Upper lobe of left lung (tissue), 4 donors: Measurements from ENCODE around the gene ZBTB12.

ENCODE experiments used
- EP300 ChIP-seq, 4 donors: sonication (generic); formaldehyde crosslinking; IDR thresholded peaks; one replicate each; pipeline ENCODE4 v1.5.1; 2017; ENCODE audit warnings: antibody characterized with exemption in 4 of 4, control low read depth in 2 of 4
- POLR2A ChIP-seq, 4 donors: fragments of 450-650 bp; IDR thresholded peaks; one replicate each; pipeline ENCODE4 v1.5.1; 2016 to 2017; ENCODE audit warnings: antibody characterized with exemption in 4 of 4, mild to moderate bottlenecking in 2 of 4
- POLR2AphosphoS5 ChIP-seq, 2 donors: sonication (generic); formaldehyde crosslinking; IDR thresholded peaks; one replicate each; pipeline ENCODE4 v1.5.1; 2017; ENCODE audit warnings: antibody characterized with exemption in 2 of 2
- TF ChIP-seq, protein P1 (sequence below), 6 experiments: fragments of 450-650 bp in 4 of 6; fragments of 200-600 bp in 2 of 6; sonication (generic) in 2 of 6; IDR thresholded peaks; one replicate each; pipeline ENCODE4 v1.5.1; 2016 to 2019; ENCODE audit warnings: antibody characterized with exemption in 6 of 6

DNA sequence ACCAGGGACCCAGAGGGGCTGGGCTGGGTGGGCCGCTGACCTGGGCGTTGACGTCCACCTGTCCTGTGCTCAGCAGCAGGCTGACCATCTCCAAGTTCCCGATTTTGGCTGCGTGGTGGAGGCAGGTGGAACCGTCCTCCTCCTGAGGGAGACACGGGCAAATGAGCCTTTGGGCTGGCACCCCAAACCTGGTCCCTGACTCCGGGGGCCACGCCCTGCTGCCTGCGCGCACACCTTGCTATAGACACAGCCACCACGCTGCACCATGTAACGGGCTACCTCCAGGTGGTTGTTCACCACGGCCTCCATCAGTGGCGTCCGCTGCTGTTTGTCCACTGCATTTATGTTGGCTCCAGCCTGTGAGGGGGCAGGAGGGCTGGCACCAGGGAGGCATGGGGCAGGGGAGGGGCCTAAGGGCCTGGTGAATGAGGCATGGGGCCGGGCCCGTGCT lies 15.3 kb downstream of the ZBTB12 start:
- TF ChIP-seq, protein P1, sequence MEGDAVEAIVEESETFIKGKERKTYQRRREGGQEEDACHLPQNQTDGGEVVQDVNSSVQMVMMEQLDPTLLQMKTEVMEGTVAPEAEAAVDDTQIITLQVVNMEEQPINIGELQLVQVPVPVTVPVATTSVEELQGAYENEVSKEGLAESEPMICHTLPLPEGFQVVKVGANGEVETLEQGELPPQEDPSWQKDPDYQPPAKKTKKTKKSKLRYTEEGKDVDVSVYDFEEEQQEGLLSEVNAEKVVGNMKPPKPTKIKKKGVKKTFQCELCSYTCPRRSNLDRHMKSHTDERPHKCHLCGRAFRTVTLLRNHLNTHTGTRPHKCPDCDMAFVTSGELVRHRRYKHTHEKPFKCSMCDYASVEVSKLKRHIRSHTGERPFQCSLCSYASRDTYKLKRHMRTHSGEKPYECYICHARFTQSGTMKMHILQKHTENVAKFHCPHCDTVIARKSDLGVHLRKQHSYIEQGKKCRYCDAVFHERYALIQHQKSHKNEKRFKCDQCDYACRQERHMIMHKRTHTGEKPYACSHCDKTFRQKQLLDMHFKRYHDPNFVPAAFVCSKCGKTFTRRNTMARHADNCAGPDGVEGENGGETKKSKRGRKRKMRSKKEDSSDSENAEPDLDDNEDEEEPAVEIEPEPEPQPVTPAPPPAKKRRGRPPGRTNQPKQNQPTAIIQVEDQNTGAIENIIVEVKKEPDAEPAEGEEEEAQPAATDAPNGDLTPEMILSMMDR (IDR thresholded peaks at IDR 0.05) = no peak
- no peak for TF ChIP-seq POLR2A (IDR thresholded peaks at IDR 0.05)
- TF ChIP-seq POLR2AphosphoS5 (IDR thresholded peaks at IDR 0.05) = no peak
- TF ChIP-seq EP300 (IDR thresholded peaks at IDR 0.05) = no peak
